ENCODE results near the gene ZNF609.

Gene ZNF609, protein sequence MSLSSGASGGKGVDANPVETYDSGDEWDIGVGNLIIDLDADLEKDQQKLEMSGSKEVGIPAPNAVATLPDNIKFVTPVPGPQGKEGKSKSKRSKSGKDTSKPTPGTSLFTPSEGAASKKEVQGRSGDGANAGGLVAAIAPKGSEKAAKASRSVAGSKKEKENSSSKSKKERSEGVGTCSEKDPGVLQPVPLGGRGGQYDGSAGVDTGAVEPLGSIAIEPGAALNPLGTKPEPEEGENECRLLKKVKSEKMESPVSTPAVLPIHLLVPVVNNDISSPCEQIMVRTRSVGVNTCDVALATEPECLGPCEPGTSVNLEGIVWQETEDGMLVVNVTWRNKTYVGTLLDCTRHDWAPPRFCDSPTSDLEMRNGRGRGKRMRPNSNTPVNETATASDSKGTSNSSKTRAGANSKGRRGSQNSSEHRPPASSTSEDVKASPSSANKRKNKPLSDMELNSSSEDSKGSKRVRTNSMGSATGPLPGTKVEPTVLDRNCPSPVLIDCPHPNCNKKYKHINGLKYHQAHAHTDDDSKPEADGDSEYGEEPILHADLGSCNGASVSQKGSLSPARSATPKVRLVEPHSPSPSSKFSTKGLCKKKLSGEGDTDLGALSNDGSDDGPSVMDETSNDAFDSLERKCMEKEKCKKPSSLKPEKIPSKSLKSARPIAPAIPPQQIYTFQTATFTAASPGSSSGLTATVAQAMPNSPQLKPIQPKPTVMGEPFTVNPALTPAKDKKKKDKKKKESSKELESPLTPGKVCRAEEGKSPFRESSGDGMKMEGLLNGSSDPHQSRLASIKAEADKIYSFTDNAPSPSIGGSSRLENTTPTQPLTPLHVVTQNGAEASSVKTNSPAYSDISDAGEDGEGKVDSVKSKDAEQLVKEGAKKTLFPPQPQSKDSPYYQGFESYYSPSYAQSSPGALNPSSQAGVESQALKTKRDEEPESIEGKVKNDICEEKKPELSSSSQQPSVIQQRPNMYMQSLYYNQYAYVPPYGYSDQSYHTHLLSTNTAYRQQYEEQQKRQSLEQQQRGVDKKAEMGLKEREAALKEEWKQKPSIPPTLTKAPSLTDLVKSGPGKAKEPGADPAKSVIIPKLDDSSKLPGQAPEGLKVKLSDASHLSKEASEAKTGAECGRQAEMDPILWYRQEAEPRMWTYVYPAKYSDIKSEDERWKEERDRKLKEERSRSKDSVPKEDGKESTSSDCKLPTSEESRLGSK (N-terminal part only)

GRCh38 chr15:64460206-64460723, at the start of gene ZNF609:
ZNF609 (plus strand) TSS chr15:64460578; CDS start chr15:64499420, 38,842 bp downstream.
- Histone ChIP-seq H3K9ac (ENCODE audit: low read depth, low read length) (peak within 1 kb of the TSS; percentile 87), H3K4me1 (ENCODE audit: control insufficient read depth, insufficient read depth, low read length) (peaks cover 25% of the 10 kb centered on the region), H3K4me3 (ENCODE audit: low read depth, low read length) (peak within 1 kb of the TSS; percentile 93), H3K36me3 (ENCODE audit: control insufficient read depth, insufficient read depth, low read length) (no peaks in the 10 kb centered on the region), H3K27me3 (ENCODE audit: control insufficient read depth, insufficient read depth, low read length) (no peaks in the 10 kb centered on the region), H3K9me3 (ENCODE audit: control insufficient read depth, insufficient read depth, low read length) (no peaks in the 10 kb centered on the region)

DNA sequence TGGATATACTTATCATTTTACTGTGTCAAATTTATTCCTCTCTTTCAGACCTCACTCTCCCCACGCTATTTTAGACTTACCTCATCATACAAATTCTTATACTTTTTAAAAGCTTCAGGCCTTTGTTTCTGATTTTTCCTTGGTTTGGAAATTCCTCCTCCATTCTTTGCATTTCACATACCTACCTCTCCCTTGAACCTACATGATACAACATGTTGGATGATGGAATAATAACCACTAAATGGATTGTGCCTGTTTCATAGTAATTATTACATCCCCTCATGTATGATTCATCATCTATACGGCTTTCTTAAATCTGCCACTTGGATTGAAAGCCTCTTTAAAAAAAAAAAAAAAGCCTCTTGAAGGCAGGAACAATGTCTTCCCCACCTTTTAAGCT, 48.2 kb upstream of the ZNF609 start:
- no peaks in the 10 kb centered on the region for H3K9me3 ChIP-seq (ENCODE audit: control insufficient read depth, insufficient read depth, low read length)
- H3K4me1 ChIP-seq (ENCODE audit: control insufficient read depth, insufficient read depth, low read length): no peaks in the 10 kb centered on the region
- H3K27me3 ChIP-seq (ENCODE audit: control insufficient read depth, insufficient read depth, low read length): no peaks in the 10 kb centered on the region
- H3K36me3 ChIP-seq (ENCODE audit: control insufficient read depth, insufficient read depth, low read length): peaks cover 4% of the 10 kb centered on the region
- no peak overlapping the region for H3K9ac ChIP-seq (ENCODE audit: low read depth, low read length)
- no peak overlapping the region for H3K4me3 ChIP-seq (ENCODE audit: low read depth, low read length)

DNA sequence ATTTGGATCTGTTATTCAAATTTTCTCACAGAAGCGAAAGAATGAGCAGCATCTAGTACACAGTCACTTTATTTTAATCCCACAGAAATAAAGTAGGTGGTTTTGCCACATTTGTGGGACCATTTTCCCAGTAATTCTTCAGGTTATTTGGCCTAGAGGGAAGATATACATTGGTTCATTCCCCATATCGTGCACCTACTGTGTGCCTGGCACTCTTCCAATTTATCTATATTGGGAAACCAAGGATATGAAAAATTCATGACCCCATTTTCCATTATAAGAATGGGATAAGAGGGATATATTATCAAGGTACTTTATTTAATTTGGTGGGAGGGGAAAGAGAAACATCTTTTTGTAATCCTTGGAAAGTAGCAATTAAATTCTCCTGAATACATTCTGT, 37.7 kb upstream of the ZNF609 start:
- H3K4me1 ChIP-seq (ENCODE audit: control insufficient read depth, insufficient read depth, low read length): no peaks in the 10 kb centered on the region
- no peaks in the 10 kb centered on the region for H3K27me3 ChIP-seq (ENCODE audit: control insufficient read depth, insufficient read depth, low read length)
- peaks cover 2% of the 10 kb centered on the region for H3K36me3 ChIP-seq (ENCODE audit: control insufficient read depth, insufficient read depth, low read length)
- H3K9me3 ChIP-seq (ENCODE audit: control insufficient read depth, insufficient read depth, low read length): no peaks in the 10 kb centered on the region
- H3K4me3 ChIP-seq (ENCODE audit: low read depth, low read length): no peak overlapping the region
- H3K9ac ChIP-seq (ENCODE audit: low read depth, low read length): no peak overlapping the region

- Histone ChIP-seq H3K9ac (ENCODE audit: low read depth, low read length) (no peak overlapping the region), H3K4me3 (ENCODE audit: low read depth, low read length) (no peak overlapping the region), H3K9me3 (ENCODE audit: control insufficient read depth, insufficient read depth, low read length) (no peaks in the 10 kb centered on the region), H3K4me1 (ENCODE audit: control insufficient read depth, insufficient read depth, low read length) (no peaks in the 10 kb centered on the region), H3K36me3 (ENCODE audit: control insufficient read depth, insufficient read depth, low read length) (peaks cover 2% of the 10 kb centered on the region), H3K27me3 (ENCODE audit: control insufficient read depth, insufficient read depth, low read length) (no peaks in the 10 kb centered on the region)
Observed at GRCh38 chr15:64423970-64424369, 36.4 kb upstream of the ZNF609 start.

DNA sequence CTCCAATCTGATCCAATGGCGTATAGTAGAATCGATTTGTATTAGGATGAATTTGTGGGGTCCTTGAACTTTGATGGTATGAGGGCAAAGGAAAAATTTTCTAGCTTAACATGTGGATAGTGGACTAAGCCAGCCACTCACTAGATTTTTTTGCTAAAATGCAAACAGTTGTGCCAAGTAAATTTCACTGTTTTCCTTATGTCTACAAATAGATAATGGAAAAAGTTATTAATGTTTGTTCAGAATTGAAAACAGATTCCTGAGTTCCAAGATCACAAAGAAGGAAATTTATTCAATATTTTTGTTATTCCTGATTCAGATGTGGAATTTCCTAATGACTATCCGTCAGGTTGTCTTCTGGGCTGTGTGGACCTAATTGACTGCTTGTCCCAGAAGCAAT, 35.2 kb upstream of the ZNF609 start:
- H3K27me3 ChIP-seq (ENCODE audit: control insufficient read depth, insufficient read depth, low read length): no peaks in the 10 kb centered on the region
- no peak overlapping the region for H3K9ac ChIP-seq (ENCODE audit: low read depth, low read length)
- H3K4me1 ChIP-seq (ENCODE audit: control insufficient read depth, insufficient read depth, low read length): peaks cover 10% of the 10 kb centered on the region
- H3K4me3 ChIP-seq (ENCODE audit: low read depth, low read length): no peak overlapping the region
- no peaks in the 10 kb centered on the region for H3K9me3 ChIP-seq (ENCODE audit: control insufficient read depth, insufficient read depth, low read length)
- H3K36me3 ChIP-seq (ENCODE audit: control insufficient read depth, insufficient read depth, low read length): peaks cover 2% of the 10 kb centered on the region

DNA sequence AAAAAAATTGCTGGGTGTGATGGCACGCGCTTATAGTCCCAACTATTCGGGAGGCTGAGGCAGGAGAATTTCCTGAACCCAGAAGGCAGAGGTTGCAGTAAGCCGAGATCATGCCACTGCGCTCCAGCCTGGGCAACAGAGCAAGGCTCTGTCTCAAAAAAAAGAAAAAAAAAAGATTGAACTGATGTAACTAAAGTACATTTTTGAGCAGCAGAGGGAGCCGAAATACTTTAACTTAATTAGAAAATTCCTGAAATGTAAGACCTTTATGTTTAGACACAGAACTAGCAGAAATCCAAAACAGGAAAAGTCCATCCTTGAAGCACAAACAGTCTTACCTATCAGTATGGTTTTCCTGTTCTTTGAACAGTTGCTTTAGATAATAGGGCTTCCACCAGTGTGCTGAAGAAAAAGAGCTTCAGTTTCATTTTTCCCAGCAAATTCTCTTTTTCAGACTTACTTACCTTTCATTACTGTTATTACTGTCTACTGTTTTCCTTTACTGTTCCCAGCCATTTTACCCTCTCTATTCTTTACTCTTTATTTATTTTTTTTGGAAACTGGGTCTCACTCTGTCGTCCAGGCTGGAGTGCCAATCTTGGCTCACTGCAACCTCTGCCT, 33.4 kb upstream of the ZNF609 start:
- Histone ChIP-seq H3K9me3 (ENCODE audit: control insufficient read depth, insufficient read depth, low read length) (no peaks in the 10 kb centered on the region), H3K4me1 (ENCODE audit: control insufficient read depth, insufficient read depth, low read length) (peaks cover 17% of the 10 kb centered on the region), H3K9ac (ENCODE audit: low read depth, low read length) (no peak overlapping the region), H3K4me3 (ENCODE audit: low read depth, low read length) (no peak overlapping the region), H3K36me3 (ENCODE audit: control insufficient read depth, insufficient read depth, low read length) (peaks cover 2% of the 10 kb centered on the region), H3K27me3 (ENCODE audit: control insufficient read depth, insufficient read depth, low read length) (no peaks in the 10 kb centered on the region)

DNA sequence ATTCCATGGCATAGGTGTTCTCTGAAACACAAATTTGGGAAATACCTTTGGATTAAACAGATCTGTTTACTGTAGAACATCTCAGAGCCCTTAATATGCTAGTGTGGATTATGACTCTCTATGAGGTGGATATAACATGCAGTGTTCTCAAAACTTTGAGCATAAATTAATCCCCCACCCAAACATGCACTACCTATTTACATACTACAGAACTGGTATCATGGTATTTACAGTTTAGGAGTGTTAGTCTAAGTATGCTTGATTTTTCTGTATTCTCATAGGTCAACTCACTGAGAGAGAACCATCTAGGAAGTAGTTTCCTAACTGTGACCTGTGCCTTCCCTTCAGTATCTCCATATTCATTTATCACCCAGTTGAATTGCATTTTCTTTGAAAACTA, 30.9 kb upstream of the ZNF609 start:
- peaks cover 2% of the 10 kb centered on the region for H3K36me3 ChIP-seq (ENCODE audit: control insufficient read depth, insufficient read depth, low read length)
- H3K4me3 ChIP-seq (ENCODE audit: low read depth, low read length): no peak overlapping the region
- H3K9me3 ChIP-seq (ENCODE audit: control insufficient read depth, insufficient read depth, low read length): no peaks in the 10 kb centered on the region
- no peaks in the 10 kb centered on the region for H3K27me3 ChIP-seq (ENCODE audit: control insufficient read depth, insufficient read depth, low read length)
- H3K4me1 ChIP-seq (ENCODE audit: control insufficient read depth, insufficient read depth, low read length): peaks cover 17% of the 10 kb centered on the region
- H3K9ac ChIP-seq (ENCODE audit: low read depth, low read length): no peak overlapping the region

- H3K4me3 ChIP-seq (ENCODE audit: low read depth, low read length): no peak overlapping the region
- no peaks in the 10 kb centered on the region for H3K27me3 ChIP-seq (ENCODE audit: control insufficient read depth, insufficient read depth, low read length)
- peaks cover 17% of the 10 kb centered on the region for H3K4me1 ChIP-seq (ENCODE audit: control insufficient read depth, insufficient read depth, low read length)
- H3K9me3 ChIP-seq (ENCODE audit: control insufficient read depth, insufficient read depth, low read length): no peaks in the 10 kb centered on the region
- H3K36me3 ChIP-seq (ENCODE audit: control insufficient read depth, insufficient read depth, low read length): no peaks in the 10 kb centered on the region
- H3K9ac ChIP-seq (ENCODE audit: low read depth, low read length): no peak overlapping the region
Observed at GRCh38 chr15:64430000-64430735, 30.2 kb upstream of the ZNF609 start.

GRCh38 chr15:64437982-64438381, 22.4 kb upstream of the ZNF609 start:
- no peaks in the 10 kb centered on the region for H3K36me3 ChIP-seq (ENCODE audit: control insufficient read depth, insufficient read depth, low read length)
- H3K4me3 ChIP-seq (ENCODE audit: low read depth, low read length): no peak overlapping the region
- H3K9me3 ChIP-seq (ENCODE audit: control insufficient read depth, insufficient read depth, low read length): no peaks in the 10 kb centered on the region
- no peaks in the 10 kb centered on the region for H3K27me3 ChIP-seq (ENCODE audit: control insufficient read depth, insufficient read depth, low read length)
- no peak overlapping the region for H3K9ac ChIP-seq (ENCODE audit: low read depth, low read length)
- no peaks in the 10 kb centered on the region for H3K4me1 ChIP-seq (ENCODE audit: control insufficient read depth, insufficient read depth, low read length)

DNA sequence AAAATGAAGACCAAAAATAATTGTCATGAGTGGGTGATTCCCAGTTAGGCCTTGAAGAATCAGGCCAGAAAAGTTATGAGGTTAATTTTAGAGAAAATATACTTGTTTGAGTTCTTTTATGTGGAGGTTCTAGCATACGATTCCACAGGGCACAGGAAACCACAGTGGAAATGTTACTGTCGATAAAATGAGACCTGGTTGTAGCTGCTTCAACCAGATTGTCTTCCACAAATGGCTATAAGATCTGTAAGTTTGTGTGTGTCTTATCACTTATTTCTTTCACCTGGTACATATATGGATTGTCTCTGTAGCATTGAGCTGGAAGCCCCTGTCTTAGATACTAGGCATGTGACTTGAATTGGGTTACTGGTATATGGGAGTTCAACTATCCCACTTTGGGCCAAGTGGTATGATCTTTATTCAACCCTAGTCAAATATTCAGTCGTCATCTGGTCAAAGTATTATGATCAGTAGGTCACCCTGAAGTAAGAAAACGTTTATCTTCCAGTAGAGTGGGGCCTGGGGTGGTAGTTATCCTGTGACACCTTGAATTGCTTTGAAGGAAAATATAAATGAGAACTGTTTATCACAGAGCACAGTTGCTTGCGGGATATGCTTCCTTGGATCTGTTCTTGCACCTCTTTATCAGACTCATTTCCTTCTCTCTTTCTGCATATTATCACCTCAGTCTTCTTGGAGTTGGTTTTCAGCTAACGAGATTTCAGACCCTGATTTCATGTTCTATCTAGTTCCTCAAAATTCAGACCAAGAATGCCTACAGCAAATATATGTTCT, 21.5 kb upstream of the ZNF609 start:
- no peaks in the 10 kb centered on the region for H3K27me3 ChIP-seq (ENCODE audit: control insufficient read depth, insufficient read depth, low read length)
- H3K9me3 ChIP-seq (ENCODE audit: control insufficient read depth, insufficient read depth, low read length): no peaks in the 10 kb centered on the region
- H3K36me3 ChIP-seq (ENCODE audit: control insufficient read depth, insufficient read depth, low read length): no peaks in the 10 kb centered on the region
- no peak overlapping the region for H3K4me3 ChIP-seq (ENCODE audit: low read depth, low read length)
- H3K9ac ChIP-seq (ENCODE audit: low read depth, low read length): no peak overlapping the region
- no peaks in the 10 kb centered on the region for H3K4me1 ChIP-seq (ENCODE audit: control insufficient read depth, insufficient read depth, low read length)

All from iPS-15b (cell line).